GM19397 (cell line): ENCODE results near the gene AGFG1.
"Not testable (repeated sequence)": the region's sequence is repeated elsewhere in the genome, so short reads cannot be mapped to it uniquely, and the experiment has no call there.

ENCODE experiments used
- ATAC-seq: cut with Tn5 transposase; IDR thresholded peaks from one replicate; pipeline ENCODE4 v1.9.1; 2021; ENCODE audit warnings: mild to moderate bottlenecking, moderate library complexity; ENCODE audit not compliant: unreplicated experiment

Gene AGFG1

DNA sequence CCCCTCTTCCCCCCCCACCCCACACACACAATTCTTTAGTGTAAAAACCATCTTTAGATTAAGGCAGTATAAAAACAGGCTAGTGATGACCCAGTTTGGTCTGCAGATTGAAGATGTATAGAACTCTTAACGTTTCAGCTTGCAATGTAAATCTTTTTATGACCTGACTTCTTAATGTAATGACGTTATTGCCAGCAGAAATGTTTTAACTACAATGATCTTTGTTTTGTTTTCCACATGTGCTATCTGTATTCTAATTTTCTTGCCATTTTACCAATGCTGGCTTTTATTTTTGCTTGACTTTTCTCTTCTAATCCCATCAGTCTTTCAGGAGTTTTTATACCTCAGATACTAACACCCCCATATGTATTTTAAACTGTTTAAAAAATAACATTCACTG, 25.2 kb downstream of the AGFG1 start:
- ATAC-seq, result no peak

DNA sequence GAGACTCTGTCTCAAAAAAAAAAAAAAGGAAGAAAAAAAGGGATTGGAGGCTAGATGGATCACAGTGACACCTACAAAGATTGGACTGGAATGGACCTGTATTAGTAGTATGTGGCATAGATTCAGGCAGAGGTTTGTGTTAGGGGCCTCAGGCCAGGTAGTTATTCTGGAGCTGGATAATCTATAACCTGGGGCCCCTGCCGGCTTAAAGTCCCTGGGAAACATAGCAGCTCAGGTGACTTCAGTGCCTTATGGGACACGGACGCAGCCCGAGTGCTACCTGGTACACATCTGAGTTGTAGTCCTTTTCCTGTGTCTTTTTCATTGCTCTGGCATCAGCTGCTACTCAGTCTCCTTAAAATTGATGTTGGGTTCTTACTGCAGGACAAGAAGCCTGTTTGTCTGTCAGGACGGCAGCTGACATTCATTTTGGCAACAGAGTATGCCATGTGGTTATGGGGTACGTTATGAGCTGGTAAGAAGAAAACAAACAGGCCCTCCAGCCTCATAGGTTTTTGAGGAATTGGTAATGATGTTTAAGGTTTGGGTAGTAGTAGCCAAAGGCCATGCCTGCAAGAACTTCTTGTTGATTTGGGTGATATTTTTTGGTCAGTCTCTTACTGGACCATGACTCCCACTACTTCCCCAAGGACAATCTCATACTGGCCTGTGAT, 27.8 kb downstream of the AGFG1 start:
- ATAC-seq, result no peak

DNA sequence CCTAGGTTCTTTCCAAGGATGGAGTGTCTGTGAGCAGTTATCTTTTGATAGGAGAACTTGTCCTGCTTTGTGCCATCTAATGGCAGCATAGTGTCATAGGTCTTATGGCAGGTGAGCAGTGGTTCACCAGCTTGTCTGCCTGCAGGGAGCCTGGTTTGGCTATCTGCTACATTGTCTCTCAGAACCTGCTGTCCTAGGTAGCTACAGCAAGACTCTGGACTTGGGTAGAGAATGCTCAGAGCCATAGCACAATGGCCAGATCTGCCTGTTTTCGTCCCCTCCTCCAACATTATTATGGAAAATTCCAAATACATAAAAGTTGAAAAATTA, 28.3 kb downstream of the AGFG1 start:
- no peak for ATAC-seq

DNA sequence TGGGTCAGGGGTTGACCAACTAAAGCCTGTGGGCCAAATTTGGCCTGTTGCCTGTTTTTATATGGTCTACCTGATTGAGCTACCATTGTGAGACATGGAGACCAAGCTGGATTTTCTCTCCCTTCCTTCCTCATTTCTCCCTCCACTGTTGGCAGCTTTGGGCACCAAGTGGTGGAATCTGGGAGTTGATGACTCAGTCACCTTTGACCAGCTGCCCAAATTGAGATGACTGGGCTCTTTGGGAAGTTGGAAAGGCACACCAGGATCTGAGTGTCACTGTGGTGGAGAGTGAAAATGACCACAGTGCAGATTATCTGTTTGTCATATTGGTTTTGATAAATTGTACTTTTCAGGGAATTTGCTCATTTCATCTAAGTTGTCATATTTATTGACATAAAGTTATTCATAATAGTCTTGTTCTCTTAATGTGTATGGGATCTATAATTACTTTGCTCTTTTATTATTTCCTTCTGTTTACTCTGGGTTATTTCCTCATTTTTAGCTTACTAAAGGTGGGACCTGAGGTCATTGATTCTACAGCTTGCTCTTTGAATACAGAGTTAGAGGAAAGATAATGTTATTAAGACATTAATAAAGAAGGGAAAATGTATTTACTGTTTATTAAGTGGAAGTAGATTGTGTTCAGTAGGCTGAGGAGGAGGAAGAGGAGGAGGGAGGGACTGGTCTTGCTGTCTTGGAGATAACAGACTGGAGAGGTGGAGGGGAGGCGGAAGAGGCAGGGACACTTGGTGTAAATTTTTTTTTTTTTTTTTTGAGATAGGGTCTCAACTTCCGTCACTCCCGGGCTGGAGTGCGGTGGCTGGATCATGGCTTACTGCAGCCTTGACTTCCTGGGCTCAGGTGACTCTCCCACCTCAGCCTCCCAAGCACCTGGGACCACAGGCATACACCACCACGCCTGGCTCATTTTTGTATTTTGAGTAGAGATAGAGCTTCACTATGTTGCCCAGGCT, 31.8 kb downstream of the AGFG1 start:
- no peak for ATAC-seq

DNA sequence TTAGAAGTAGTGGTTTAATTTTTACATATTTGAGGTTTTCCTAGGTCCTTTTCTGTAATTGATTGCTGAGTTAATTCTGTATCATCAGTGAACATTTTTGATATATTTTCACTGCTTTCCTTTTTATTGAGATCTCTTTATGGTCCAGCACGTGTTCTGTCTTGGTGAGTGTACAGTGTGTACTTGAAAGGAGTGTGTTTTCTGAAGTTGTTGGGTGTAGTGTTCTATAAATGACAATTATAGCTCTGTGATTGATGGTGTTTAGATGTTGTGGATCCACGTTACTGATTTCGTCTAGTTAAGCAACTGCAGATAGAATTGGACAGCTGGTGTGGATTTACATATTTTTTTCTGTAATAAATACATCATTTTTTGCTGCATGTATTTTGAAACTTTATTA, 32.7 kb downstream of the AGFG1 start:
- no peak for ATAC-seq

DNA sequence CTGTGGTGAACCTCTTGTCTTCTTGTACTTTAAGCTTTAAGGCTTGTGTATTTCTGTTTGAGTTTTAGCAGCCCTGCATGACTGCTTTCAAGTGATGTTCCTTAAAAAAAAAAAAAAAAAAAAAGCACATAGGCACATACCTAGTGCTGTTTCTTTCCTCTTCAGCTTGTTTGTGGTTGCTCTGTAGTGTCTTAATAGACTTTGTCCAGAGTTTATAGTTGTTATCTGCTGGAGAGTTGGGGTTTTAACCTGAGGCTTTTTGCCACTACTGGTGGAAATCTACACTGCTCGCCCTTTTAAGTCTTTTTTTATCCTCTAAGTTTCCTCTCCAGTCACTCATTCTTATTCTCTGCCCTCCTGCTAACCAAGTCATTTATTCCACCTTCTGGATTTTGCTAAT, 34.5 kb downstream of the AGFG1 start:
- ATAC-seq, result no peak

DNA sequence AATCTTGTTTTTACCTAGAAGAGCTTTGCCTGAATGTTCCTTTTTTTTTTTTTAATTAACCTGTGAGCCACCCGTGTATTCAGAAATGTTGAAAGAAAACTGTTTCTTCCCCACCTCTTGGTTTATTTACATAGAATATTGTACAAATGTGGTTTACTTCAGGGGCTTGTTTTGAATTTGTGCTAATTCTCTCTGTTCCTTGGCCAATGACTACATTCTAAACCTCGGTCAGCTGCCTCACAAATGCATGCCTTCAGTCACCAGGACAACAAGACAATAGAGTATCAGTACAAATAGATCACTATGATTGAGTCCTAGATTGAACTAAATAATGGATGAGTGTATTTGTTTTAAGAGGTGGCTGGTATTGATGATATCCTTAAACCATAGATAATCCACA, 36.0 kb downstream of the AGFG1 start:
- no peak for ATAC-seq

DNA sequence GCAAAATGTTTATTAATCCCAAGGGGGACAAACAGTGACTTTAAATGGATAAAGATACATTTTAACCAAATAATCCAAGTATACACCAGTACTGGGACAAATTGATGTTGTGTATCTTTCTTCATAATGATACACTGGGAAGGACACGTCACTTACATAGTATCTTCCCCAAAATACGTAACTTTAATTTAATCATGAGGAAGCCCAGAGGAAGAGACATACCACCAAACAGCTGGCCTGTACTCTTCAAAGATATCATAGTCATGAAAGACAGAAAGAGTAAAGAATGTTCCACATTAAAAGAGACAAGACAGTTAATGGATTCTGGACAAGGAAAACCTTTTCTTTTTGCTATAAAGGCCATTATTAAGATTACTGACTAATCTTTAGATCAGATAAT, 37.1 kb downstream of the AGFG1 start:
- ATAC-seq, result no peak

DNA sequence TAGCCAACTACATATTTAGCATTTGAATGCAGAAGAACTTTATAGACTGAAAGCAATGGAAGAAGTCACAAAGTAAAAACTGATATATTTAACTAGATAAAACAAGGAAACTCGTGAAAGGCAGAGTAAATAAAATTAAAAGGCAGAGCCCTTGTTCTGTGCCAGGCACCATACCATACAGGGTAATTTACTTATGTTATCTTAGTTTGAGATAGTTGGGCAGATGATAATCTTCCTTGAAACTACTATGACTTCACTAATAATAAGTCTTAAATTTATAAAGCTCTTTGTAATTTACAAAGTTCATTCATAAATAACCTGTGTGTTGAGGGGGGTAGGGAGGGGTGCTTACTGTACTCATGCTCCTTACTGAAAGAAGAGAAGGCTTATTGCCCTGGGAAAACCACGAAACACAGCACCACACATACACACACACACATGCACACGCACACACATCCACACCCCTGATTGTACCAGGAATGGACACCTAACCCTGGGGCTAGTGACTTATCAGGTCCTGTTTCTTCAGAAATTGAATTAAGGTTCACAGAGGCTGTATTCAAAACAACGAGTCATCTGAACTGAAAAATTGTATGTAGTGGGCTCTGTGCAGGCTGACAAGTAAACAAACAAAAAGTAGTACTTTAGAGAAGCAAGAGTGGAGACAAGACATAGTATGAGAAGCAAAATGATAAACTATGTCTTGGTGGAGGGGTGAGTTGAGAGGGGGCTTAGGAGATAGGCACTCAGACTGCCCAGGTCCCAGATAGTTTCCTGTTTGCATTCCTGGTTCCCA, 38.1 kb downstream of the AGFG1 start:
- ATAC-seq, result no peak

DNA sequence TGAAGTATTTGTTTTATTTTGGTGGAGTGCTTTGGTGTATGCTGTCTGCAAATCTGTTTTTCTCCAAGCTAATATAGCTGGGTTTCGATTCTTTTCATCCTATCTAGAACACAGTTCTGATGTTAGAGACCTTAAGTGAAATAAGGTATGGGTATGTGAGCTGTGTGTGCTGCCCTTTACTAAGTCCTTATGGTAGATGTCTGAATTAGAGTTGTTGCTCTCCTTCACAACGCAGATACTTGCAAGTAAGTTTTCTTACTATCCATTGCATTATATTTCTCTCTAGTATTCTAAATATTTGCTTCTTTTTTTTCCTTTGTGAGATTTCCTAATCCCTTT, 38.6 kb downstream of the AGFG1 start:
- no peak for ATAC-seq

DNA sequence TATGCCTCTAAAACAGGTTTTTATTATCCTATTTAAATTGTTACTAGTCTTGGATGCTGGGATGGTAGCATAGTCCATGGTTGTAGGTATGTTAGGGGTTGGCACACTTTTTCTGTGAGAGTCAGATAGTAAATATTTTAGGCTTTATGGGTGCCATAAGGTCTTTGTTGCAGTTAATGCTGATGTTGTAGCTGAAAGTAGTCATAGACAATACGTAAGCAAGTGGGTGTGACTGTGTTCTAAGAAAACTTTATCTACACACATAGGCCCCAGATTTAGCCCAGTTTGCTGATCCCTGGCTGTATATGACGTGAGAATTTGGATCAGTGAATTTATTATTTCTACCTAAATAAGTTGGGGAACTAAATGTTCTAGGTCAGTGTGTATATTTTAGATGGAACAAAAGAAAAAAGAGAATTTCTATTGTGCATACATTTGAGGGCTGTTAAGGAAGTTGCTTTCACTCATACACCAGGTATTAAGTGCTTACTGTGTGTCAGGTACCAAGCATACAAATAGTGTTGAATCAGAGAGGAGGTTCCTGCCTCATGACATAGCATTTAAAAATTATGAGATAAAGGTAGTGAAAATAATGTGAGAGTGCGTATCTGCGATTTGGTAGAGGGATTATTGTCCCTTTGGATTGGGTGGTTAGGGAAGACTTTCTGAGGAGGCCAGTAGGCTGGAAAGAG, 39.4 kb downstream of the AGFG1 start:
- ATAC-seq, result no peak

DNA sequence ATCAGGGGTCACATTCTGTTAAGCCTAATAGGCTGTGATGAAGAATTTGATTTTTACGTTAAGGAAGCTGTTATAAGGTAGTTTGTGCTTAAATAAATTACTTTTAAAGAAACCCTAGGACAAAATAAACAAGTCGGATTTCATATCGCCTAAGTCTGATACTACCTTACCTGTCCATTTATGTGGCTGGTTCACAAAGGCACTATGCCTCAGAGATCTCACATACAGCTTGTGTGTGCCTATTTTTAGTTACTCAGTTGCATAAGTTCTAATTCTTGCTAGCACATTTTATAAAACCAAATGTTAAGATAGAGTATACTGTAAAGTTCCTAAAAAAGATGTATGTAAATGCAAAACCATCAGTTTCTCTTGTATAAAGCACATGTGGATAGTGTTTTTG, 40.0 kb downstream of the AGFG1 start:
- no peak for ATAC-seq

DNA sequence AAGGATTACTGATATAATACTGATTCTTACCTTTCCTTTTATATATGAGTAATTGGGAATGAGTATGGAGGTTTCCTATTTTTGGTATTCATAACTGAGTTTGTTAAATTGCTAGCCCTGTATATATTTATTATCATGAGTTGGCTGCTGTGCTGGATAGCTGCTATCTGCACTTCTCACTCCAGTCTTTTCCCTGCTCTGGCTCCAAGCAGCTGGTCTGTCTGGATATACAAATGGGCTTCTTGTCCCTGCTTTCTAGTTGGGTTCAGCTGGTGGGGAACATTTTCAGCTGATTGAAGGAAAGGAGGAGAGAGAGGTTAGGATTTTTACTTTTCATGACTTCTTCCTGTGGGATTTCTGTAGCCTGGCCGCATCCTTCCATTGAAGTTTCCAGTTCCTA, 41.2 kb downstream of the AGFG1 start:
- ATAC-seq, result no peak

DNA sequence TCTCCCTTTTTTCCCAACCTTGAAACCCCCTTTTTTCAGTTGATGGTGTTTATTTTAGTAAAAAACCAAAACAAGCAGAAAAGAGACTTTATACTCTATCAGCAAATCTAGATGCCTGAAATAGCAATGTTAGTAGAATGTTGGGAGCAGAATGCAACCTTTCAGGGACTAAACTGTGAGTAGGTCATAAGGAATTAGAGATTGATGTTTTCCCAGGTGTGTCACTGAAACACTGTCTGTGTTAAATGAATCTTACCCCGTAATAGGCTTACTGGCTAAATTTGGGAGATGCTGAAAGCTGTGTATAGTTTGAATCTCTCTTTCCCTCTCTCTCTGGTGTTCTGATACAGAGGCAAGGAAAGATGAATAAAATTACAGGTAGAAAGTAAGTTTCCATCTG, 43.8 kb downstream of the AGFG1 start:
- no peak for ATAC-seq

DNA sequence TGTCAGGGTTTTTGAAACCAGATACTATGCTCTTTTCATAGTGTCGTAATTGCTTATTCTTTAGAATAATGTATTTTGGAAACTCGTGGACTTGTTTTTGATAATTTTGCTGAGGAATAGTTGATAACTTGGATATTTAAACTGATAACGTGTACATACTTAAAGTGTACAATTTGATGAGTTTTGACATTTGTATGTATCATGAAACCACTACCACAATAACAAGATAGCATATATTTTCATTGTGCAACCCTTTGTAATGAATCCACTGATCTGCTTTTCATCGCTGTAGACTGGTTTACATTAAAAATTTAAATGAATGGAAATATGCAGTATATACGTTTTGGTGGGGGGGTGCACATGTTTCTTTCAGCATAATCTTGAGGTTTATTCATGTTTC, 45.8 kb downstream of the AGFG1 start:
- no peak for ATAC-seq

DNA sequence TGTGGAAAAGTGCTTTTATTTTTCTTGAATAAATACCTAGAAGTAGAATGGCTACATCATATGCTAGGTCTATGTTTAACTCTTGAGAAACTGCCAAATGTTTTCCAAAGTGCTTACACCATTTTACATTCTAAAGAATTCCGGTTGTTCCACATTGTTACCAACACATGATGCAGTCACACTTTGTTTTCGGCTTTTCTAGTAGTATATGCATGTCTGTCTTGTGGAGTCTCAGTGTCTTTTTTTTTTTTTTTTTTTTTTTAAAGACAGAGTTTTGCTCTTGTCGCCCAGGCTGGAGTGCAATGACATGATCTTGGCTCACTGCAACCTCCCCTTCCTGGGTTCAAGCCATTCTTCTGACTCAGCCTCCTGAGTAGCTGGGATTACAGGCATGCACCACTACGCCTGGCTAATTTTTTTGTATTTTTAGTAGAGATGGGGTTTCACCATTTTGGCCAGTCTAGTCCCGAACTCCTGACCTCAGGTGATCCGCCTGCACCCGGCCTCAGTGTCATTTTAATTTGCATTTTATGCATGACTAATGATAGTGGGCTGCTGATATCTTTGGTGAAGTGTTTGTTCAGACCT, 46.4 kb downstream of the AGFG1 start:
- ATAC-seq, result not testable (repeated sequence)

DNA sequence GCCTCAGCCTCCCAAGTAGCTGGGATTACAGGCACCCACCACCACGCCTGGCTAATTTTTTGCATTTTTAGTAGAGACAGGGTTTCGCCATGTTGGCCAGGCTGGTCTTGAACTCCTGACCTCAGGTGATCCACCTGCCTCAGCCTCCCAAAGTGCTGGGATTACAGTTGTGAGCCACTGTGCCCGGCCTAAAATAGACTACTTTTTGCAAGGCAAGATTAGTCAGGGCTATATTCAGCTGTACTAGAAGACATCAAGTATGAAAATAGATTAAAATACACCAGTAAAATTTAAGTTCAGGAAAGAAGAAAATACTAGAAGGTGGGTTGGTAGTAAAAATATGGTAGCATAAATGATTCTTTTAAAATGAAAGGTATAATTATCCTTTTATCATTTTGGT, 49.2 kb downstream of the AGFG1 start:
- ATAC-seq, result not testable (repeated sequence)

DNA sequence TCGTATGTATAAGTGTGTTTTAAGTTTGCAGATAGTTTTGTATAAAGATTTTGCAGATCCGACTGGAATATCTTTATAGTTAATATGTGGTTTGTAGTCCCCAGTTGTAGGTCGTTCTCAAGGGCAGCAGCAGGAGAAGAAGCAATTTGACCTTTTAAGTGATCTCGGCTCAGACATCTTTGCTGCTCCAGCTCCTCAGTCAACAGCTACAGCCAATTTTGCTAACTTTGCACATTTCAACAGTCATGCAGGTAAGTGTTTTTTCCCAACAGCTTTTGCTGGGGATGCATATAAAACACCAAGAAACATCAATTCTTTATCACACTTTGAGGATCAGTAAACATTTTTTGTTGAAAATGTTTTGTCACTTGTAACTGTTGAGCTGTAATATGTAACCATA, 52.7 kb downstream of the AGFG1 start:
- ATAC-seq, result no peak

DNA sequence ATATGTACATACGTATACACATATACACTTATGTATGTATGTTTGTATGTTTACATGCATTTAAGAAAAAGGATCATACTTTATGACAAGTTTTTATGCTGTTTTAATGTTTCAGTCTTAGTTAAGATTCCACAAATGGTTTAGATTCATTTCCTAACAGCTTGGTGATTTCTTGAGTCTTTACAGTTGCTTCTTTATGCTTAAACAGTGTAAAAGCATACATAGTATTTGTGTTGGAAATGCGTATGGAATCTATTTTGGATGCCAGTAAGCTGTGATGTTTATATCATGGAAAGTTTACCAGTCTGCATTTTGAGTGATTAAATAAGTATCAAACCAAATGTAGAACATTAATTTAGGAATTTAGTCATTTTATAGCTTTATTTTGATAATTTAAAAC, 55.4 kb downstream of the AGFG1 start:
- no peak for ATAC-seq

DNA sequence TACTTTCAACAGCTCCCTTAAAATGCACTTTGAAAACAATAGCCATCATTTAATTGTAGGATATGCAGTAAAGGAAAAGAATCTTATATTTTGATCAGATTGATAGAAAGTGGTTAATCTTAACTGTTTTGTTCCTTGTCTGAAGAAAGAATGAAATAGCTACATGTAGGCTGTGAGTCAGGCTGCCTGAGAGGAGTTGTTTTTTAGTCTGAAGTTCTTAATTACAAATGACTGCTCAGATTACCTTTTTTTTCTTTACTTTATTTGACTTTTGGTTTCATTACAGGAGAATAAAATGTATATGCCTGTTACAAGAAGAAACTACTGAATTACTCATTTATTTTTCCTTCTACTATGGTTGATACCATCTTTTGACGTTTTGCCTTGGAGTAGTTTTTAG, 56.8 kb downstream of the AGFG1 start:
- no peak for ATAC-seq

DNA sequence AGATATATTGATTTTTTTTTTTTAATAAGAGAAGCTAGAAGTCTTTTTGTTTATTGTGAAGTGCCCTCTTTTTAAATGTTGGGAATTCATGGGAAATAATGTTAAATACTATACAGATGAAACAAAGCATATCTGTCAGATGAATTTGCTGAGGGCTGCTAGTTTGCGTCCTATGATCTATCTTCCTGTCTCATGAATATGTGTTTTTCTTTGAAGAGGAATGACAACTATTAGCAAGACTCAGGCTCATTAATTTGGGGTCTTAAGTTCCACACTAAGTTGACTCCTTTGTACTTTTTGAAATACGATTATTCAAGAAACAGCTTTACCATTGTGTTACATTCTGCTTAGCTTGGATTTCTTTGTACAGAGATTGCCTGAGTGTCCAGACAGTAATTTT, 57.9 kb downstream of the AGFG1 start:
- no peak for ATAC-seq
